NCI-H1930 (cell line): ENCODE results near the gene CAMKMT.

Experiments used
- DNase-seq, 2 experiments: peaks; one replicate each; lab custom pipeline; 2025; lab: John Stamatoyannopoulos, UW

CAMKMT gene

GRCh38 chr2:44741507-44741906 lies 379.8 kb downstream of the CAMKMT start:
- no peak for DNase-seq

GRCh38 chr2:44742057-44742456 lies 380.3 kb downstream of the CAMKMT start:
- no peak for DNase-seq

GRCh38 chr2:44743473-44743872 lies 381.7 kb downstream of the CAMKMT start:
- peak; percentile 81 to 85 for DNase-seq

- DNase-seq = no peak
These were observed 383.5 kb downstream of the CAMKMT start for GRCh38 chr2:44744961-44745892.

GRCh38 chr2:44745922-44746766 lies 384.4 kb downstream of the CAMKMT start:
- no peak for DNase-seq

GRCh38 chr2:44746856-44747615 lies 385.3 kb downstream of the CAMKMT start:
- DNase-seq = no peak

- no peak for DNase-seq
These were observed 386.0 kb downstream of the CAMKMT start for GRCh38 chr2:44747794-44748193.

GRCh38 chr2:44751754-44752479 lies 390.2 kb downstream of the CAMKMT start:
- no peak for DNase-seq

GRCh38 chr2:44752761-44753160 lies 391.0 kb downstream of the CAMKMT start:
- no peak for DNase-seq

GRCh38 chr2:44753552-44754285 lies 392.0 kb downstream of the CAMKMT start:
- no peak for DNase-seq

GRCh38 chr2:44758591-44758990 lies 396.8 kb downstream of the CAMKMT start:
- no peak for DNase-seq

GRCh38 chr2:44759823-44760222 lies 398.1 kb downstream of the CAMKMT start:
- DNase-seq = no peak

- DNase-seq = no peak
These were observed 401.6 kb downstream of the CAMKMT start for GRCh38 chr2:44763275-44763782.

- no peak for DNase-seq
These were observed 404.5 kb downstream of the CAMKMT start for GRCh38 chr2:44766220-44766619.

GRCh38 chr2:44766777-44767176 lies 405.0 kb downstream of the CAMKMT start:
- no peak for DNase-seq

- DNase-seq = no peak
These were observed 405.9 kb downstream of the CAMKMT start for GRCh38 chr2:44767691-44768090.

- no peak for DNase-seq
These were observed 406.9 kb downstream of the CAMKMT start for GRCh38 chr2:44768438-44769236.

GRCh38 chr2:44769349-44770011 lies 407.7 kb downstream of the CAMKMT start:
- DNase-seq = no peak
